Gastrocnemius medialis (tissue), 4 donors: ENCODE measurements around the gene NEK11.
"Not testable (repeated sequence)": the region's sequence is repeated elsewhere in the genome, so short reads cannot be mapped to it uniquely, and the experiment has no call there.

Experiments
- CTCF ChIP-seq, 5 experiments: fragments of 450-650 bp in 3 of 5; fragments of 200-600 bp in 2 of 5; sonication (generic) in 2 of 5; IDR thresholded peaks in 4 of 5; conservative IDR thresholded peaks in 1 of 5; 1 replicate in 4 of 5; 2 replicates in 1 of 5; pipeline ENCODE4 v1.5.1; 2016 to 2019; ENCODE audit warnings: antibody characterized with exemption in 5 of 5, mild to moderate bottlenecking in 3 of 5, moderate library complexity in 3 of 5
- POLR2A ChIP-seq, 2 donors: fragments of 450-650 bp; IDR thresholded peaks; one replicate each; pipeline ENCODE4 v1.6.1; 2017; ENCODE audit warnings: antibody characterized with exemption in 2 of 2, mild to moderate bottlenecking in 2 of 2, moderate library complexity in 2 of 2

GRCh38 chr3:131380821-131381444 is 354.3 kb downstream of the NEK11 start:
- not testable (repeated sequence) for TF ChIP-seq CTCF (IDR thresholded peaks at IDR 0.05 in 4 of 5, conservative IDR thresholded peaks at IDR 0.05 in 1 of 5); POLR2A (IDR thresholded peaks at IDR 0.05)
